Neural progenitor cell (in vitro differentiated cells): ENCODE data around the gene LIPN.

ENCODE experiments used
- EZH2 ChIP-seq: fragments of 200-600 bp; sonication (generic); IDR thresholded peaks from 2 replicates; pipeline ENCODE4 v1.6.1; 2017; ENCODE audit warnings: antibody characterized with exemption, mild to moderate bottlenecking, moderate library complexity
- EZH2phosphoT487 ChIP-seq: fragments of 200-600 bp; sonication (generic); IDR thresholded peaks from 2 replicates; pipeline ENCODE4 v1.6.1; 2017; ENCODE audit warnings: antibody characterized with exemption
- TF ChIP-seq, protein P1 (sequence below): fragments of 200-600 bp; sonication (generic); IDR thresholded peaks from 2 replicates; pipeline ENCODE4 v1.5.1; 2017; ENCODE audit warnings: antibody characterized with exemption, mild to moderate bottlenecking

DNA sequence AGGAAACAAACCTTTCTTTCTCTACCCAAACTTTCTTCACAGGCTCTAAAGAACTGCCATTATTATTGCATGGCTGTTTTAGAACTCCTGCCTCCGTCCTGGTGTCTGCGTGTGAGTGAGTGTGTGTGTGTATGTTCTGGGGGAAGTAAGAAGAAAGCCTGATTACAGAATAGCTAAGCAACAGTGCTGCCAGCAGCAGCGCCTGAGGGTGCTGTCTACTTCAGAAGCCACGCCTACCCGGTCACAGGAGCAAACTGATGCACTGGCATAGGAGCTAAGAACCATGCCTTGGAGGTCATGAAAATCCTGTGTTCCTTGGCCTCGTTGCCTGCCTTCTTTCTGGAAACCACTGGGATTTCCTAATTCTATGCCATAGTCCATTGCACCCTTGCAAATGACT lies 28.5 kb upstream of the LIPN start:
- TF ChIP-seq EZH2 (no peak), EZH2phosphoT487 (no peak)
- TF ChIP-seq, protein P1, sequence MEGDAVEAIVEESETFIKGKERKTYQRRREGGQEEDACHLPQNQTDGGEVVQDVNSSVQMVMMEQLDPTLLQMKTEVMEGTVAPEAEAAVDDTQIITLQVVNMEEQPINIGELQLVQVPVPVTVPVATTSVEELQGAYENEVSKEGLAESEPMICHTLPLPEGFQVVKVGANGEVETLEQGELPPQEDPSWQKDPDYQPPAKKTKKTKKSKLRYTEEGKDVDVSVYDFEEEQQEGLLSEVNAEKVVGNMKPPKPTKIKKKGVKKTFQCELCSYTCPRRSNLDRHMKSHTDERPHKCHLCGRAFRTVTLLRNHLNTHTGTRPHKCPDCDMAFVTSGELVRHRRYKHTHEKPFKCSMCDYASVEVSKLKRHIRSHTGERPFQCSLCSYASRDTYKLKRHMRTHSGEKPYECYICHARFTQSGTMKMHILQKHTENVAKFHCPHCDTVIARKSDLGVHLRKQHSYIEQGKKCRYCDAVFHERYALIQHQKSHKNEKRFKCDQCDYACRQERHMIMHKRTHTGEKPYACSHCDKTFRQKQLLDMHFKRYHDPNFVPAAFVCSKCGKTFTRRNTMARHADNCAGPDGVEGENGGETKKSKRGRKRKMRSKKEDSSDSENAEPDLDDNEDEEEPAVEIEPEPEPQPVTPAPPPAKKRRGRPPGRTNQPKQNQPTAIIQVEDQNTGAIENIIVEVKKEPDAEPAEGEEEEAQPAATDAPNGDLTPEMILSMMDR, result no peak
